ENCODE data around the gene NID2. TPM values are rescaled to one million over a fixed set of nuclear protein-coding genes. Genes with fewer than 3 reads are reported as not detected.

The NID2 gene
- total and polyA plus RNA-seq, 2 of the 4 experiments (the other 2 are of a cell fraction) = 101 to 303 TPM

- H3K4ac ChIP-seq (ENCODE audit: low read depth, low read length) = peak overlapping the region; percentile 14; the same call in 1 of the 2 replicates
- no peak overlapping the region for H3K9ac ChIP-seq (ENCODE audit: low read depth, low read length)
- H3K18ac ChIP-seq (ENCODE audit: low read depth, low read length) = no peak overlapping the region
- in situ Hi-C loops (cut with MboI; ENCODE audit: low sequenced_read_pairs) = no loop called here
- no peak for ATAC-seq (ENCODE audit: low read depth)
- H3K79me1 ChIP-seq (ENCODE audit: low read depth in 1 of 2, low read length in 2 of 2) = peaks cover 34 to 71% of the 10 kb centered on the region in 2 experiments
- WGBS, 2 experiments (ENCODE audit: extremely low coverage in 2 of 2, insufficient read length in 1 of 2) = 100% methylated on average over 2 of the region's 2 CpGs; no CpG with 5 or more reads in 1 of the 2 experiments
- H3K27ac ChIP-seq (ENCODE audit: insufficient read depth, low read length) = peak overlapping the region; percentile 45; the same call in 1 of the 2 replicates
- peak overlapping the region; percentile 34 for H3K4me2 ChIP-seq (ENCODE audit: low read depth, low read length)
- peak overlapping the region; percentile 10; the same call in 1 of the 2 replicates for H4K91ac ChIP-seq (ENCODE audit: insufficient read depth, low read depth, low read length)
- DNase-seq = no peak
- peaks cover 15% of the 10 kb centered on the region for H3K4me1 ChIP-seq (ENCODE audit: control insufficient read depth, insufficient read depth, low read length)
- 0 out of 2 replicates have a peak overlapping the region, but pooled peaks have one; percentile 74 for H3K14ac ChIP-seq (replicated peaks; ENCODE audit: low read depth, low read length)
- H3K23ac ChIP-seq (ENCODE audit: low read depth, low read length) = peak overlapping the region; percentile 58; the same call in 1 of the 2 replicates
- dilution Hi-C loops (cut with HindIII; ENCODE audit: low sequenced_read_pairs, unreplicated experiment) = no loop called here
- H2BK20ac ChIP-seq (ENCODE audit: low read depth, low read length) = 0 out of 2 replicates have a peak overlapping the region, but pooled peaks have one; percentile 33
- no peak overlapping the region for H2BK5ac ChIP-seq (ENCODE audit: low read depth, low read length, poor library complexity, severe bottlenecking)
- H3K4me3 ChIP-seq (ENCODE audit: insufficient read depth, low read depth, low read length) = no peak overlapping the region
- H2AFZ ChIP-seq (replicated peaks; ENCODE audit: low read length, poor library complexity) = no peak overlapping the region
- no peaks in the 10 kb centered on the region for H3K9me3 ChIP-seq (ENCODE audit: control insufficient read depth, insufficient read depth, low read length)
- H2AK5ac ChIP-seq (ENCODE audit: low read depth, low read length) = peak overlapping the region; percentile 67; the same call in 1 of the 2 replicates
- intact Hi-C loops (cut with micrococcal nuclease) = no loop called here
- H2AK9ac ChIP-seq (replicated peaks; ENCODE audit: low read depth, low read length, poor library complexity) = no peak overlapping the region
- POLR2A ChIA-PET (ENCODE audit: unreplicated experiment) = interaction anchor here (0.5 kb wide), 1 partner anchor 41 kb away, joined by 3 read pairs; no protein-coding TSS in a partner anchor
- CTCF ChIA-PET = no interaction called here
- peaks cover 21% of the 10 kb centered on the region for H3K36me3 ChIP-seq (ENCODE audit: control insufficient read depth, insufficient read depth, low read length)
- H3K27me3 ChIP-seq (ENCODE audit: control insufficient read depth, insufficient read depth, low read length) = no peaks in the 10 kb centered on the region
- peak overlapping the region; percentile 34 for H4K5ac ChIP-seq (ENCODE audit: low read depth, low read length)
- BruUV-seq (replicated peaks) = no TSS peak
- H2BK120ac ChIP-seq (ENCODE audit: low read depth, low read length) = no peak overlapping the region
- H3K56ac ChIP-seq (ENCODE audit: extremely low read depth, insufficient read depth, low read length) = no peak overlapping the region
- TF ChIP-seq RFX5 (IDR thresholded peaks at IDR 0.05; ENCODE audit: low read depth, low read length) = no peak
- TF ChIP-seq CHD1 (IDR thresholded peaks at IDR 0.05; ENCODE audit: low read depth, low read length) = no peak
- no peak for TF ChIP-seq RAD21 (IDR thresholded peaks at IDR 0.05; ENCODE audit: low read length)
- no peak for TF ChIP-seq POLR2A (IDR thresholded peaks at IDR 0.05; ENCODE audit: low read depth, low read length)
- TF ChIP-seq NFE2L2 (IDR thresholded peaks at IDR 0.05; ENCODE audit: low read depth, low read length) = no peak
- no peak for TF ChIP-seq ELK1 (IDR thresholded peaks at IDR 0.05; ENCODE audit: borderline replicate concordance, low read depth, low read length)
- no peak for TF ChIP-seq MAZ (IDR thresholded peaks at IDR 0.05; ENCODE audit: borderline replicate concordance, low read depth, low read length)
- no peak for TF ChIP-seq FOS (IDR thresholded peaks at IDR 0.05; ENCODE audit: low read depth, low read length)
- no peak for TF ChIP-seq RCOR1 (IDR thresholded peaks at IDR 0.05; ENCODE audit: insufficient replicate concordance, low read length)
- TF ChIP-seq MAFK (IDR thresholded peaks at IDR 0.05; ENCODE audit: low read depth, low read length) = no peak
- no peak for TF ChIP-seq CEBPB (IDR thresholded peaks at IDR 0.05; ENCODE audit: low read depth, low read length)
- no peak for TF ChIP-seq SMC3 (IDR thresholded peaks at IDR 0.05; ENCODE audit: low read depth, low read length)
- TF ChIP-seq MXI1 (IDR thresholded peaks at IDR 0.05; ENCODE audit: borderline replicate concordance, low read depth, low read length) = no peak
- no peak for TF ChIP-seq CTCF (conservative IDR thresholded peaks at IDR 0.05; ENCODE audit: low read depth, low read length)
- no peak for TF ChIP-seq USF2 (IDR thresholded peaks at IDR 0.05; ENCODE audit: low read depth, low read length)
- no peak for TF ChIP-seq BHLHE40 (IDR thresholded peaks at IDR 0.05; ENCODE audit: low read depth, low read length)
- peaks cover 15% of the 10 kb centered on the region; the same call in 1 of the 2 replicates for H4K20me1 ChIP-seq (ENCODE audit: insufficient read depth, low read length)
- H3K9me1 ChIP-seq (ENCODE audit: insufficient read depth, low read length) = peaks cover 17% of the 10 kb centered on the region
- no peak overlapping the region for H2BK15ac ChIP-seq (ENCODE audit: low read depth, low read length)
- H4K8ac ChIP-seq (ENCODE audit: low read depth in 2 of 2, low read length in 2 of 2) = peak overlapping the region in 1 of 2 experiments; percentile 40; a peak in 1 of 4 replicates
Measured at GRCh38 chr14:52064174-52064573, 4.7 kb downstream of the NID2 start.
